HCT116 (cell line): ENCODE measurements around the gene ADAMTS9. TPM values are rescaled to one million over a fixed set of nuclear protein-coding genes. Genes with fewer than 3 reads are reported as not detected.

Source experiments
- ATAC-seq: fragments of 200-7000 bp; cut with Tn5 transposase; 2 replicates; pipeline ENCODE4 v1.9.1; 2020; ENCODE audit warnings: mild to moderate bottlenecking, moderate library complexity
- BruUV-seq: library from RNA; stranded (reverse); fragments of 400-500 nt; replicated peaks from 2 replicates; lab custom pipeline; 2021; lab: Mats Ljungman, UMichigan
- CTCF ChIA-PET: fragments of 300-600 bp; sonication (Branson Sonifier 250); formaldehyde crosslinking; loops from one replicate; lab custom pipeline; 2021; ENCODE audit warnings: antibody characterized with exemption; lab: Charles Lee
- POLR2A ChIA-PET: fragments of 300-600, 350-600 bp; sonication (Branson Sonifier 250); formaldehyde crosslinking; loops from one replicate; lab custom pipeline; 2021; ENCODE audit warnings: antibody characterized with exemption; lab: Charles Lee
- RAD21 ChIA-PET, 2 experiments: fragments of 300-600 bp; sonication (Branson Sonifier 250); formaldehyde crosslinking; loops; one replicate each; lab custom pipeline; 2023; ENCODE audit warnings: low total read pairs in 2 of 2; ENCODE audit not compliant: uncharacterized antibody in 2 of 2, unreplicated experiment in 2 of 2, low non-redundant PET in 1 of 2; lab: Charles Lee
- DNase-seq: peaks from one replicate; pipeline ENCODE4 v3.0.0-alpha.2; 2010; ENCODE audit warnings: low read depth, low spot score
- H2AFZ ChIP-seq: fragments of 200-600 bp; shearing (Covaris generic), sonication (generic); 2 replicates; pipeline ENCODE4 v1.6.1; 2017; ENCODE audit warnings: low read depth, mixed run types, mixed read lengths, antibody characterized with exemption, low read length; ENCODE audit not compliant: poor library complexity, severe bottlenecking
- H3K27ac ChIP-seq: 2 replicates; pipeline ENCODE4 v1.5.1; 2012; ENCODE audit warnings: low read depth, low read length
- H3K27me3 ChIP-seq: fragments of 200-600 bp; sonication (generic); 2 replicates; pipeline ENCODE4 v1.6.1; 2016; ENCODE audit warnings: mixed run types, low read length, mixed read lengths; ENCODE audit not compliant: insufficient read depth
- H3K36me3 ChIP-seq, 2 experiments: fragments of 200-500 bp in 1 of 2; fragments of 200-600 bp in 1 of 2; sonication (Bioruptor generic) in 1 of 2; sonication (generic) in 1 of 2; 2 replicates each; pipeline versions ENCODE4 v1.5.1 to v1.6.1; 2014 to 2016; ENCODE audit warnings: low read length in 2 of 2, inconsistent platforms in 1 of 2, mixed read lengths in 1 of 2, mixed run types in 1 of 2; ENCODE audit not compliant: insufficient read depth in 2 of 2, control insufficient read depth in 1 of 2
- H3K4me1 ChIP-seq, 2 experiments: fragments of 200-600 bp in 1 of 2; sonication (generic) in 1 of 2; 2 replicates each; pipeline versions ENCODE4 v1.5.1 to v1.6.1; 2012 to 2017; ENCODE audit warnings: low read length in 2 of 2, inconsistent platforms in 1 of 2, mild to moderate bottlenecking in 1 of 2, mixed read lengths in 1 of 2, mixed run types in 1 of 2, moderate library complexity in 1 of 2; ENCODE audit not compliant: insufficient read depth in 2 of 2, control insufficient read depth in 1 of 2
- H3K4me2 ChIP-seq: fragments of 200-600 bp; sonication (generic); 2 replicates; pipeline ENCODE4 v1.6.1; 2017; ENCODE audit warnings: mixed run types, low read length, mixed read lengths
- H3K4me3 ChIP-seq, 2 experiments: fragments of 200-600 bp in 1 of 2; sonication (generic) in 1 of 2; replicated peaks in 1 of 2; 2 replicates each; pipeline ENCODE4 v1.5.1; 2011 to 2016; ENCODE audit warnings: low read length in 2 of 2, control low read depth in 1 of 2, low read depth in 1 of 2, mild to moderate bottlenecking in 1 of 2, mixed read lengths in 1 of 2, mixed run types in 1 of 2
- H3K79me2 ChIP-seq: fragments of 200-600 bp; sonication (generic); 2 replicates; pipeline ENCODE4 v1.6.1; 2017; ENCODE audit warnings: mild to moderate bottlenecking, mixed run types, low read length, moderate library complexity, mixed read lengths; ENCODE audit not compliant: insufficient read depth
- H3K9ac ChIP-seq: fragments of 200-600 bp; sonication (generic); 2 replicates; pipeline ENCODE4 v1.6.1; 2016; ENCODE audit warnings: low read length, mixed read lengths
- H3K9me2 ChIP-seq: fragments of 200-600 bp; sonication (generic), shearing (Covaris generic); 2 replicates; pipeline ENCODE4 v1.6.1; 2017; ENCODE audit warnings: mixed run types, mild to moderate bottlenecking, moderate library complexity; ENCODE audit not compliant: insufficient read depth
- H3K9me3 ChIP-seq, 2 experiments: fragments of 200-500 bp in 1 of 2; fragments of 200-600 bp in 1 of 2; sonication (Bioruptor generic) in 1 of 2; sonication (generic) in 1 of 2; 2 replicates each; pipeline ENCODE4 v1.6.1; 2014 to 2017; ENCODE audit warnings: low read length in 2 of 2, mixed read lengths in 2 of 2, inconsistent platforms in 1 of 2, low read depth in 1 of 2, mild to moderate bottlenecking in 1 of 2, mixed run types in 1 of 2, moderate library complexity in 1 of 2; ENCODE audit not compliant: control insufficient read depth in 1 of 2, insufficient read depth in 1 of 2
- H4K20me1 ChIP-seq: fragments of 200-600 bp; sonication (generic), shearing (Covaris generic); 2 replicates; pipeline ENCODE4 v1.6.1; 2017; ENCODE audit warnings: mixed run types, mild to moderate bottlenecking, moderate library complexity; ENCODE audit not compliant: insufficient read depth
- EGR1 ChIP-seq: IDR thresholded peaks from 2 replicates; pipeline ENCODE4 v1.6.1; 2012; ENCODE audit warnings: low read depth
- EZH2phosphoT487 ChIP-seq: fragments of 200-600 bp; IDR thresholded peaks from 2 replicates; pipeline ENCODE4 v1.6.1; 2018; ENCODE audit warnings: antibody characterized with exemption, borderline replicate concordance
- FOSL1 ChIP-seq: IDR thresholded peaks from 2 replicates; pipeline ENCODE4 v1.6.1; 2012; ENCODE audit warnings: low read depth
- JUND ChIP-seq: IDR thresholded peaks from 2 replicates; pipeline ENCODE4 v1.6.1; 2012
- POLR2A ChIP-seq: IDR thresholded peaks from 2 replicates; pipeline ENCODE4 v1.7.0; 2011; ENCODE audit warnings: borderline replicate concordance; ENCODE audit not compliant: insufficient read depth, insufficient read length; ENCODE audit errors: extremely low read depth
- POLR2AphosphoS5 ChIP-seq: IDR thresholded peaks from 2 replicates; pipeline ENCODE4 v1.6.1; 2011; ENCODE audit warnings: mild to moderate bottlenecking, low read depth, low read length, moderate library complexity
- SIN3A ChIP-seq: IDR thresholded peaks from 2 replicates; pipeline ENCODE4 v1.6.1; 2012; ENCODE audit warnings: low read depth
- SP1 ChIP-seq: IDR thresholded peaks from 2 replicates; pipeline ENCODE4 v1.6.1; 2012; ENCODE audit warnings: low read depth
- TCF7L2 ChIP-seq: IDR thresholded peaks from 2 replicates; pipeline ENCODE4 v1.7.0; 2011; ENCODE audit warnings: borderline replicate concordance, inconsistent platforms; ENCODE audit not compliant: insufficient read depth, insufficient read length; ENCODE audit errors: extremely low read depth
- YY1 ChIP-seq: IDR thresholded peaks from 2 replicates; pipeline ENCODE4 v1.6.1; 2011; ENCODE audit warnings: low read length, low read depth, moderate library complexity, mild to moderate bottlenecking; ENCODE audit not compliant: insufficient replicate concordance; ENCODE audit errors: extremely low read depth
- ZFX ChIP-seq: fragments of 450-650 bp; IDR thresholded peaks from 2 replicates; pipeline ENCODE4 v1.6.1; 2017
- intact Hi-C: fragments of 100-400 bp; cut with micrococcal nuclease; formaldehyde crosslinking; loops from 2 replicates; pipeline ENCODE4 v1.10.0; 2022
- total RNA-seq: library from RNA; stranded (reverse); gene quantifications from one replicate; pipeline ENCODE4 v1.2.1, GENCODE V29; 2021; ENCODE audit not compliant: unreplicated experiment
- TF ChIP-seq, protein P1 (sequence below): IDR thresholded peaks from 2 replicates; pipeline ENCODE4 v1.6.1; 2011; ENCODE audit warnings: mild to moderate bottlenecking, low read length, moderate library complexity; ENCODE audit not compliant: insufficient replicate concordance; ENCODE audit errors: extremely low read depth
- TF ChIP-seq, protein P2 (sequence below): IDR thresholded peaks from 2 replicates; pipeline ENCODE4 v1.6.1; 2012
- TF ChIP-seq, protein P3 (sequence below): IDR thresholded peaks from 2 replicates; pipeline ENCODE4 v1.6.1; 2012; ENCODE audit warnings: low read depth

ADAMTS9 gene
- total RNA-seq, 1 experiment from 2014 or later, result 0.05 TPM

DNA sequence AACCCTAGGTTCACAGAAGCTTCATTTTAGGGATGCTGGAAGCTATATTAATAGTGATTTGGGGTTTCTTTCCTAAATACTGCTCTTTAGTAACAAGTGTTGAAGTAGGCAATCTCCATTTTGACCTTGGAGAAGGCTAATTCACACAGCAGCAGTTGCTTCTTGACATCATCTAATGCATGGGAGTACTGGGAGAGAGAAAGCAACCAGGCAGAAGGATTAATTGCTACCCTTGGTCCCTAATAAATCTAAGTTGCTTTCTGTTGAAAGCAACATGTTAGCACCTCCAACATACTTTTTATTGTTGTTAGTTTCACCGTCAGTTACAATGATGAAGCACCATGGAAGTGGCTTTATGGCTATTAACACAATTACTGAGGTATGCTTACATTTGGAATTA is 96.2 kb downstream of the ADAMTS9 start (continued):
- no peak for TF ChIP-seq POLR2AphosphoS5

DNA sequence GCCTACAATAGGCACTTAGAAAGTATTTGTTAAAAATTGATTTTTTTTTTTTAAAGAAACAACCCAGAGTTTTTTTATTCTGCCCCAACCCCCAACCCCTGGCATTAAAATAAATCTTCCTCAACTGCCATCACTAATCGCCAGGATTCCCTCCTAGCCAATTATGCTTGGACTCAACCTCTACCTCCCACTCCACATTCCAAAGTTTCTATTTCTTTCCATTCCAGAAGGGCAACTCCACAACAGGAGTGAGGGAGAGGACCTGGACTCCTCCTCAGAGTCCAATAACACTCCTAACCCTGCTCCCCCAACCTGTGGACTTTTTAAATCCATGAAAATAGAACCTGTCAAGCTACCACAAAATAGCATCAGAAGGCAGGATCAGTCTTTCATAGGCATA is 99.4 kb downstream of the ADAMTS9 start:
- no peak for DNase-seq
- Histone ChIP-seq H4K20me1 (no peaks in the 10 kb centered on the region), H2AFZ (no peak overlapping the region), H3K9me3 (no peaks in the 10 kb centered on the region), H3K27me3 (peaks cover 16% of the 10 kb centered on the region), H3K9me2 (no peaks in the 10 kb centered on the region), H3K4me2 (no peak overlapping the region), H3K27ac (no peak overlapping the region), H3K4me3 (no peak overlapping the region), H3K9ac (no peak overlapping the region), H3K4me1 (no peaks in the 10 kb centered on the region), H3K79me2 (no peaks in the 10 kb centered on the region), H3K36me3 (no peaks in the 10 kb centered on the region)
- no peak for ATAC-seq
- intact Hi-C loops, result no loop called here
- RAD21 ChIA-PET, result no interaction called here
- TF ChIP-seq POLR2A (no peak), EGR1 (no peak), FOSL1 (no peak), YY1 (no peak), SP1 (no peak), JUND (no peak), ZFX (no peak), EZH2phosphoT487 (no peak), SIN3A (no peak), TCF7L2 (no peak), POLR2AphosphoS5 (no peak)
- TF ChIP-seq, protein P1, sequence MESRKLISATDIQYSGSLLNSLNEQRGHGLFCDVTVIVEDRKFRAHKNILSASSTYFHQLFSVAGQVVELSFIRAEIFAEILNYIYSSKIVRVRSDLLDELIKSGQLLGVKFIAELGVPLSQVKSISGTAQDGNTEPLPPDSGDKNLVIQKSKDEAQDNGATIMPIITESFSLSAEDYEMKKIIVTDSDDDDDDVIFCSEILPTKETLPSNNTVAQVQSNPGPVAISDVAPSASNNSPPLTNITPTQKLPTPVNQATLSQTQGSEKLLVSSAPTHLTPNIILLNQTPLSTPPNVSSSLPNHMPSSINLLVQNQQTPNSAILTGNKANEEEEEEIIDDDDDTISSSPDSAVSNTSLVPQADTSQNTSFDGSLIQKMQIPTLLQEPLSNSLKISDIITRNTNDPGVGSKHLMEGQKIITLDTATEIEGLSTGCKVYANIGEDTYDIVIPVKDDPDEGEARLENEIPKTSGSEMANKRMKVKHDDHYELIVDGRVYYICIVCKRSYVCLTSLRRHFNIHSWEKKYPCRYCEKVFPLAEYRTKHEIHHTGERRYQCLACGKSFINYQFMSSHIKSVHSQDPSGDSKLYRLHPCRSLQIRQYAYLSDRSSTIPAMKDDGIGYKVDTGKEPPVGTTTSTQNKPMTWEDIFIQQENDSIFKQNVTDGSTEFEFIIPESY, result no peak
- TF ChIP-seq, protein P2, sequence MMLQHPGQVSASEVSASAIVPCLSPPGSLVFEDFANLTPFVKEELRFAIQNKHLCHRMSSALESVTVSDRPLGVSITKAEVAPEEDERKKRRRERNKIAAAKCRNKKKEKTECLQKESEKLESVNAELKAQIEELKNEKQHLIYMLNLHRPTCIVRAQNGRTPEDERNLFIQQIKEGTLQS, result no peak
- TF ChIP-seq, protein P3, sequence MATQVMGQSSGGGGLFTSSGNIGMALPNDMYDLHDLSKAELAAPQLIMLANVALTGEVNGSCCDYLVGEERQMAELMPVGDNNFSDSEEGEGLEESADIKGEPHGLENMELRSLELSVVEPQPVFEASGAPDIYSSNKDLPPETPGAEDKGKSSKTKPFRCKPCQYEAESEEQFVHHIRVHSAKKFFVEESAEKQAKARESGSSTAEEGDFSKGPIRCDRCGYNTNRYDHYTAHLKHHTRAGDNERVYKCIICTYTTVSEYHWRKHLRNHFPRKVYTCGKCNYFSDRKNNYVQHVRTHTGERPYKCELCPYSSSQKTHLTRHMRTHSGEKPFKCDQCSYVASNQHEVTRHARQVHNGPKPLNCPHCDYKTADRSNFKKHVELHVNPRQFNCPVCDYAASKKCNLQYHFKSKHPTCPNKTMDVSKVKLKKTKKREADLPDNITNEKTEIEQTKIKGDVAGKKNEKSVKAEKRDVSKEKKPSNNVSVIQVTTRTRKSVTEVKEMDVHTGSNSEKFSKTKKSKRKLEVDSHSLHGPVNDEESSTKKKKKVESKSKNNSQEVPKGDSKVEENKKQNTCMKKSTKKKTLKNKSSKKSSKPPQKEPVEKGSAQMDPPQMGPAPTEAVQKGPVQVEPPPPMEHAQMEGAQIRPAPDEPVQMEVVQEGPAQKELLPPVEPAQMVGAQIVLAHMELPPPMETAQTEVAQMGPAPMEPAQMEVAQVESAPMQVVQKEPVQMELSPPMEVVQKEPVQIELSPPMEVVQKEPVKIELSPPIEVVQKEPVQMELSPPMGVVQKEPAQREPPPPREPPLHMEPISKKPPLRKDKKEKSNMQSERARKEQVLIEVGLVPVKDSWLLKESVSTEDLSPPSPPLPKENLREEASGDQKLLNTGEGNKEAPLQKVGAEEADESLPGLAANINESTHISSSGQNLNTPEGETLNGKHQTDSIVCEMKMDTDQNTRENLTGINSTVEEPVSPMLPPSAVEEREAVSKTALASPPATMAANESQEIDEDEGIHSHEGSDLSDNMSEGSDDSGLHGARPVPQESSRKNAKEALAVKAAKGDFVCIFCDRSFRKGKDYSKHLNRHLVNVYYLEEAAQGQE, result no peak
- CTCF ChIA-PET, result no interaction called here
- BruUV-seq, result no TSS peak
- POLR2A ChIA-PET, result no interaction called here
